Measurements from ENCODE around the gene SSTR1. TPM values are rescaled to one million over a fixed set of nuclear protein-coding genes. Genes with fewer than 3 reads are reported as not detected.

Gene SSTR1
- total RNA-seq, 1 experiment from 2014 or later = not detected

DNA sequence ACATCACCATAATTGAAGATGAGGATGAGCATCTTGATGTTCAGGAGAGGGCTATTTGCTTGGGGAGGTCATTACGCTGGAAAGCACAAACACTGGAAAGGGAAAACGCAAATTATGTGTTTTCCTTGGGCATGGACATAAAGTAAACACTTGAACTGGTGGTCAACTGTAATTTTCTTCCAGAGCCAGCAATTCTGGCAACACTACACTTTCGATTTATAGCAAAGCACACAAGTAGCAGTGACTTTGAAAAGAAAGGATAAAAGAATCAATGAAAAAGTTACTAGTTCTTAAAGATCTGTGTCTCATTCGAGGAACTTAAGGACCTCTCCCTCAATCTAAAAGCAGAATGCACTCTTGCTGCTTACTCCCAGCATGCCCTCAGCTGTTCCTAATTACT lies 46.0 kb downstream of the SSTR1 start:
- Histone ChIP-seq H2AFZ (ENCODE audit: low read depth, low read length, poor library complexity, severe bottlenecking) (no peak overlapping the region), H3K4me1 (ENCODE audit: control insufficient read depth in 1 of 2, insufficient read depth in 2 of 2, low read length in 2 of 2) (no peaks in the 10 kb centered on the region), H3K36me3 (ENCODE audit: control insufficient read depth in 1 of 2, insufficient read depth in 2 of 2, low read length in 2 of 2) (no peaks in the 10 kb centered on the region), H3K27me3 (ENCODE audit: insufficient read depth, low read length) (no peaks in the 10 kb centered on the region), H4K20me1 (ENCODE audit: insufficient read depth) (no peaks in the 10 kb centered on the region), H3K4me2 (ENCODE audit: low read length) (no peak overlapping the region), H3K4me3 (replicated peaks in 1 of 2; ENCODE audit: low read depth in 1 of 2, low read length in 2 of 2) (no peak overlapping the region), H3K9me3 (ENCODE audit: control insufficient read depth in 1 of 2, insufficient read depth in 1 of 2, low read depth in 1 of 2, low read length in 2 of 2) (no peaks in the 10 kb centered on the region), H3K9ac (ENCODE audit: low read length) (no peak overlapping the region), H3K9me2 (ENCODE audit: insufficient read depth) (no peaks in the 10 kb centered on the region), H3K27ac (ENCODE audit: low read depth, low read length) (no peak overlapping the region), H3K79me2 (ENCODE audit: insufficient read depth, low read length) (no peaks in the 10 kb centered on the region)
- TF ChIP-seq JUND (IDR thresholded peaks at IDR 0.05) (no peak), FOSL1 (IDR thresholded peaks at IDR 0.05; ENCODE audit: low read depth) (no peak), POLR2A (IDR thresholded peaks at IDR 0.05; ENCODE audit: borderline replicate concordance, extremely low read depth, insufficient read depth, insufficient read length) (no peak), CBX3 (IDR thresholded peaks at IDR 0.05; ENCODE audit: low read depth) (no peak), YY1 (IDR thresholded peaks at IDR 0.05; ENCODE audit: extremely low read depth, insufficient replicate concordance, low read depth, low read length) (no peak), ZFX (IDR thresholded peaks at IDR 0.05) (no peak), EZH2 (IDR thresholded peaks at IDR 0.05) (no peak), POLR2AphosphoS5 (IDR thresholded peaks at IDR 0.05; ENCODE audit: low read depth, low read length) (no peak), ATF3 (IDR thresholded peaks at IDR 0.05) (no peak), SRF (IDR thresholded peaks at IDR 0.05; ENCODE audit: low read depth) (no peak), SIN3A (IDR thresholded peaks at IDR 0.05; ENCODE audit: low read depth) (no peak), ZNF274 (IDR thresholded peaks at IDR 0.05; ENCODE audit: low read depth, low read length) (no peak)
- TF ChIP-seq, protein P1, sequence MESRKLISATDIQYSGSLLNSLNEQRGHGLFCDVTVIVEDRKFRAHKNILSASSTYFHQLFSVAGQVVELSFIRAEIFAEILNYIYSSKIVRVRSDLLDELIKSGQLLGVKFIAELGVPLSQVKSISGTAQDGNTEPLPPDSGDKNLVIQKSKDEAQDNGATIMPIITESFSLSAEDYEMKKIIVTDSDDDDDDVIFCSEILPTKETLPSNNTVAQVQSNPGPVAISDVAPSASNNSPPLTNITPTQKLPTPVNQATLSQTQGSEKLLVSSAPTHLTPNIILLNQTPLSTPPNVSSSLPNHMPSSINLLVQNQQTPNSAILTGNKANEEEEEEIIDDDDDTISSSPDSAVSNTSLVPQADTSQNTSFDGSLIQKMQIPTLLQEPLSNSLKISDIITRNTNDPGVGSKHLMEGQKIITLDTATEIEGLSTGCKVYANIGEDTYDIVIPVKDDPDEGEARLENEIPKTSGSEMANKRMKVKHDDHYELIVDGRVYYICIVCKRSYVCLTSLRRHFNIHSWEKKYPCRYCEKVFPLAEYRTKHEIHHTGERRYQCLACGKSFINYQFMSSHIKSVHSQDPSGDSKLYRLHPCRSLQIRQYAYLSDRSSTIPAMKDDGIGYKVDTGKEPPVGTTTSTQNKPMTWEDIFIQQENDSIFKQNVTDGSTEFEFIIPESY (IDR thresholded peaks at IDR 0.05; ENCODE audit: extremely low read depth, insufficient replicate concordance, low read length) = no peak
- TF ChIP-seq, protein P2, sequence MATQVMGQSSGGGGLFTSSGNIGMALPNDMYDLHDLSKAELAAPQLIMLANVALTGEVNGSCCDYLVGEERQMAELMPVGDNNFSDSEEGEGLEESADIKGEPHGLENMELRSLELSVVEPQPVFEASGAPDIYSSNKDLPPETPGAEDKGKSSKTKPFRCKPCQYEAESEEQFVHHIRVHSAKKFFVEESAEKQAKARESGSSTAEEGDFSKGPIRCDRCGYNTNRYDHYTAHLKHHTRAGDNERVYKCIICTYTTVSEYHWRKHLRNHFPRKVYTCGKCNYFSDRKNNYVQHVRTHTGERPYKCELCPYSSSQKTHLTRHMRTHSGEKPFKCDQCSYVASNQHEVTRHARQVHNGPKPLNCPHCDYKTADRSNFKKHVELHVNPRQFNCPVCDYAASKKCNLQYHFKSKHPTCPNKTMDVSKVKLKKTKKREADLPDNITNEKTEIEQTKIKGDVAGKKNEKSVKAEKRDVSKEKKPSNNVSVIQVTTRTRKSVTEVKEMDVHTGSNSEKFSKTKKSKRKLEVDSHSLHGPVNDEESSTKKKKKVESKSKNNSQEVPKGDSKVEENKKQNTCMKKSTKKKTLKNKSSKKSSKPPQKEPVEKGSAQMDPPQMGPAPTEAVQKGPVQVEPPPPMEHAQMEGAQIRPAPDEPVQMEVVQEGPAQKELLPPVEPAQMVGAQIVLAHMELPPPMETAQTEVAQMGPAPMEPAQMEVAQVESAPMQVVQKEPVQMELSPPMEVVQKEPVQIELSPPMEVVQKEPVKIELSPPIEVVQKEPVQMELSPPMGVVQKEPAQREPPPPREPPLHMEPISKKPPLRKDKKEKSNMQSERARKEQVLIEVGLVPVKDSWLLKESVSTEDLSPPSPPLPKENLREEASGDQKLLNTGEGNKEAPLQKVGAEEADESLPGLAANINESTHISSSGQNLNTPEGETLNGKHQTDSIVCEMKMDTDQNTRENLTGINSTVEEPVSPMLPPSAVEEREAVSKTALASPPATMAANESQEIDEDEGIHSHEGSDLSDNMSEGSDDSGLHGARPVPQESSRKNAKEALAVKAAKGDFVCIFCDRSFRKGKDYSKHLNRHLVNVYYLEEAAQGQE (IDR thresholded peaks at IDR 0.05; ENCODE audit: low read depth) = no peak
- no TSS peak for BruUV-seq (replicated peaks)
- POLR2A ChIA-PET = no interaction called here
- DNase-seq (ENCODE audit: low read depth, low spot score) (no peak), ATAC-seq (no peak)
- intact Hi-C loops (cut with micrococcal nuclease) = no loop called here
- CTCF ChIA-PET = no interaction called here
- RAD21 ChIA-PET (ENCODE audit: low non-redundant PET in 1 of 2, low total read pairs in 2 of 2, uncharacterized antibody in 2 of 2, unreplicated experiment in 2 of 2) = no interaction called here

All from HCT116 (cell line).